ENCODE data around the gene LPP. TPM values are rescaled to one million over a fixed set of nuclear protein-coding genes. Genes with fewer than 3 reads are reported as not detected.
"Not testable (repeated sequence)": the region's sequence is repeated elsewhere in the genome, so short reads cannot be mapped to it uniquely, and the experiment has no call there.

LPP gene
- total and polyA plus RNA-seq, 2 of the 13 experiments (the other 11 are each of a cell fraction or from before 2014, with no cell fraction given) = 19.2 to 29.9 TPM

DNA sequence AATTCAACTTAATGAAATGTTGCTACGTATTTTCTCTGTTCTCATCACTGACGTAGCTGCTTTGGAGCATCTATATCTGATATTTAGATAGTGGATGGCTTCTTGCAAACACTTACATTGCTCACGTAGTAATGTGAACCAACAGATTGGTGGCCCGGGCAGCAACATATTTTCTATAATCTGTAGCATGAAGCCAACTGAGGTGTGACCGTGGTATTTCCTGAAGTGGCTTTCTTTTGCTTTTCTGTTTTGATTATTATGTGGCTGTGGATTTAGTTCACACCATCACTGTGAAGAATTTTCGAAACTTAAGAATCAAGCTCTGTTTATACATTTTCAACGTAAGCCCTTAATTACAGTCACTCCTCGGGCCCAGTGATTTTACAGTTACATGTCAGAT lies 288.5 kb downstream of the LPP start:
- BruUV-seq (replicated peaks) = no TSS peak
- WGBS (ENCODE audit: low lambda C conversion rate) = 96% methylated on average over 8 of the region's 8 CpGs
- DNase-seq (ENCODE audit: low spot score) (no peak), ATAC-seq (no peak), FAIRE-seq (no peak)
- intact Hi-C loops (cut with micrococcal nuclease; ENCODE audit: unreplicated experiment) = no loop called here
- Histone ChIP-seq H3K9ac (ENCODE audit: insufficient read depth, low read depth, low read length) (no peak overlapping the region), H3K4me1 (ENCODE audit: insufficient read depth, low read length) (peaks cover 13% of the 10 kb centered on the region), H2AFZ (ENCODE audit: low read length) (no peak overlapping the region), H3K27ac (ENCODE audit: extremely low read length, insufficient read depth, low read length) (no peak overlapping the region), H4K20me1 (ENCODE audit: insufficient read depth, low read length) (no peaks in the 10 kb centered on the region), H3K27me3 (ENCODE audit: control insufficient read depth in 1 of 2, insufficient read depth in 2 of 2, low read length in 2 of 2) (no peaks in the 10 kb centered on the region), H3K79me2 (ENCODE audit: insufficient read depth, low read length) (no peaks in the 10 kb centered on the region), H3K9me3 (ENCODE audit: low read length) (no peaks in the 10 kb centered on the region), H3K4me3 (replicated peaks in 1 of 3; ENCODE audit: insufficient read depth in 1 of 3, low read depth in 2 of 3, low read length in 3 of 3) (no peak overlapping the region), H3K36me3 (replicated peaks in 1 of 2; ENCODE audit: control insufficient read depth in 1 of 2, insufficient read depth in 2 of 2, low read length in 2 of 2) (peaks cover 0 to 2% of the 10 kb centered on the region in 2 experiments; a peak in 2 of 5 replicates), H3K4me2 (ENCODE audit: low read depth, low read length) (no peak overlapping the region)
- POLR2A ChIA-PET = no interaction called here
- TF ChIP-seq MEIS1 (CRISPR knock-in tag; IDR thresholded peaks at IDR 0.05; ENCODE audit: borderline replicate concordance) (no peak), SRF (IDR thresholded peaks at IDR 0.05; ENCODE audit: low read depth, low read length) (no peak), IRF2 (CRISPR knock-in tag; IDR thresholded peaks at IDR 0.05) (no peak), SAP130 (CRISPR knock-in tag; IDR thresholded peaks at IDR 0.05; ENCODE audit: low read depth) (no peak), FIP1L1 (IDR thresholded peaks at IDR 0.05; ENCODE audit: borderline replicate concordance, insufficient read depth, low read depth, low read length) (no peak), POLR2AphosphoS2 (IDR thresholded peaks at IDR 0.05; ENCODE audit: low read depth, low read length) (no peak), ZNF746 (CRISPR knock-in tag; IDR thresholded peaks at IDR 0.05) (no peak), ZNF576 (CRISPR knock-in tag; IDR thresholded peaks at IDR 0.05) (no peak)
- TF ChIP-seq, protein P1, sequence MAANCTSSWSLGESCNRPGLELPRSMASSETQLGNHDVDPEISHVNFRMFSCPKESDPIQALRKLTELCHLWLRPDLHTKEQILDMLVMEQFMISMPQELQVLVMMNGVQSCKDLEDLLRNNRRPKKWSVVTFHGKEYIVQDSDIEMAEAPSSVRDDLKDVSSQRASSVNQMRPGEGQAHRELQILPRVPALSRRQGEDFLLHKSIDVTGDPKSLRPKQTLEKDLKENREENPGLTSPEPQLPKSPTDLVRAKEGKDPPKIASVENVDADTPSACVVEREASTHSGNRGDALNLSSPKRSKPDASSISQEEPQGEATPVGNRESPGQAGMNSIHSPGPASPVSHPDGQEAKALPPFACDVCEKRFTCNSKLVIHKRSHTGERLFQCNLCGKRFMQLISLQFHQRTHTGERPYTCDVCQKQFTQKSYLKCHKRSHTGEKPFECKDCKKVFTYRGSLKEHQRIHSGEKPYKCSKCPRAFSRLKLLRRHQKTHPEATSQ (CRISPR knock-in tag; IDR thresholded peaks at IDR 0.05; ENCODE audit: borderline replicate concordance) = no peak
- CTCF ChIA-PET (ENCODE audit: low intra/inter-chr PET ratio, low total read pairs) = no interaction called here
- in situ Hi-C loops (cut with HindIII; ENCODE audit: extremely low pct_ligation_motif_present, low pct_unique_long_range_greater_than_20kb) = no loop called here

- H3K9me3 ChIP-seq (ENCODE audit: low read length); POLR2A ChIA-PET; H4K20me1 ChIP-seq (ENCODE audit: insufficient read depth, low read length); H3K79me2 ChIP-seq (ENCODE audit: insufficient read depth, low read length); H2AFZ ChIP-seq (ENCODE audit: low read length); CTCF ChIA-PET (ENCODE audit: low intra/inter-chr PET ratio, low total read pairs); H3K9ac ChIP-seq (ENCODE audit: insufficient read depth, low read depth, low read length); FAIRE-seq; H3K4me2 ChIP-seq (ENCODE audit: low read depth, low read length); H3K4me3 ChIP-seq (replicated peaks in 1 of 3; ENCODE audit: insufficient read depth in 1 of 3, low read depth in 2 of 3, low read length in 3 of 3); H3K27ac ChIP-seq (ENCODE audit: extremely low read length, insufficient read depth, low read length); H3K27me3 ChIP-seq (ENCODE audit: control insufficient read depth in 1 of 2, insufficient read depth in 2 of 2, low read length in 2 of 2); ATAC-seq; H3K36me3 ChIP-seq (replicated peaks in 1 of 2; ENCODE audit: control insufficient read depth in 1 of 2, insufficient read depth in 2 of 2, low read length in 2 of 2); BruUV-seq (replicated peaks); H3K4me1 ChIP-seq (ENCODE audit: insufficient read depth, low read length); intact Hi-C loops (cut with micrococcal nuclease; ENCODE audit: unreplicated experiment); in situ Hi-C loops (cut with HindIII; ENCODE audit: extremely low pct_ligation_motif_present, low pct_unique_long_range_greater_than_20kb); DNase-seq (ENCODE audit: low spot score): not testable (repeated sequence)
- 98% methylated on average over 4 of the region's 4 CpGs for WGBS (ENCODE audit: low lambda C conversion rate)
Observed at GRCh38 chr3:188445175-188445574, 291.2 kb downstream of the LPP start.
